ENCODE measurements around the gene ATF7IP.
A peak's percentile ranks its signal among the peaks of the same experiment; 100 is the strongest.

The ATF7IP gene

GRCh38 chr12:14379508-14379907 lies 14.0 kb downstream of the ATF7IP start:
- peaks cover 23% of the 10 kb centered on the region for H3K36me3 ChIP-seq (ENCODE audit: insufficient read depth, low read length)
- peaks cover 89% of the 10 kb centered on the region for H3K79me2 ChIP-seq (ENCODE audit: control insufficient read depth, insufficient read depth, low read length, unreplicated experiment)
- H2AFZ ChIP-seq (ENCODE audit: low read length, unreplicated experiment): no peak overlapping the region
- H3K4me3 ChIP-seq (ENCODE audit: low read depth, low read length): no peak overlapping the region
- H3K27ac ChIP-seq (ENCODE audit: low read depth, low read length): no peak overlapping the region
- peaks cover 4% of the 10 kb centered on the region for H3K4me1 ChIP-seq (ENCODE audit: control insufficient read depth, insufficient read depth, low read length, unreplicated experiment)
- no peaks in the 10 kb centered on the region for H3K27me3 ChIP-seq (ENCODE audit: insufficient read depth, low read length)

GRCh38 chr12:14384783-14385638 lies 19.5 kb downstream of the ATF7IP start:
- Histone ChIP-seq H3K4me3 (ENCODE audit: low read depth, low read length) (peak overlapping the region; percentile 45; the same call in 1 of the 2 replicates), H3K4me1 (ENCODE audit: control insufficient read depth, insufficient read depth, low read length, unreplicated experiment) (peaks cover 8% of the 10 kb centered on the region), H3K79me2 (ENCODE audit: control insufficient read depth, insufficient read depth, low read length, unreplicated experiment) (peaks cover 84% of the 10 kb centered on the region), H3K27ac (ENCODE audit: low read depth, low read length) (peak overlapping the region; percentile 45), H2AFZ (ENCODE audit: low read length, unreplicated experiment) (no peak overlapping the region), H3K36me3 (ENCODE audit: insufficient read depth, low read length) (peaks cover 4% of the 10 kb centered on the region; the same call in 1 of the 2 replicates), H3K27me3 (ENCODE audit: insufficient read depth, low read length) (no peaks in the 10 kb centered on the region)

DNA sequence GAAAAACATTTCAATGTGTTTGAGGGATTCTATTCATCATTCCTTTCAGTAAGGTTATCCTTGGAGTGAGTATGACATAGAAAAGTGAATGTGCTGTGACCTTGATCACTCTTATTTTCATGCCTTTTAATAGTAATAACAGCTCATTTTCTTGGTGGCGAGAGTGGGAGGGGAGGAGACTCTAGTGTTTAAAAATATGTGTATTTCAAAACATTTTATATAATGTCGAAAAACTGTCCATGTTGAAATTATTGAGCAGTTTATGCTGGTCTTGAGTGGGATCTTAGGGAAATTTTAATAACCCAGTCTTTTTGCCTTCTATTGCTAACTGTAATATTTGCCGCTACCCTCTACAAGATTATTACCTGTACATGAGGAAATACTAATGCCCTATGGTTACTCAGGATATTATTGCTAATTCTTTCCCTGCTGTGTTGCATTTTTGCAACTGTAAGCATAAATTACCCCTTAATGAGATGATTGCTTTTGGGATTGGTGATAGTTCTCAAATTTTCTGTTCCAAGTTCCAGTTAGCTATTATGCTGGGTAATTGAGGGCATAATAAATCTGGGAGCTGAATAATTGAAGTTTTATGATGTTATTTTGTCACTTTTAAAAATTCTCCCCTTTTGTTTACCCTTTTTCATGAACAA lies 21.9 kb downstream of the ATF7IP start:
- no peak overlapping the region for H3K27ac ChIP-seq (ENCODE audit: low read depth, low read length)
- peaks cover 82% of the 10 kb centered on the region for H3K79me2 ChIP-seq (ENCODE audit: control insufficient read depth, insufficient read depth, low read length, unreplicated experiment)
- H3K36me3 ChIP-seq (ENCODE audit: insufficient read depth, low read length): 0 out of 2 replicates have a peak, but pooled peaks cover 6% of the 10 kb centered on the region
- no peaks in the 10 kb centered on the region for H3K27me3 ChIP-seq (ENCODE audit: insufficient read depth, low read length)
- H3K4me3 ChIP-seq (ENCODE audit: low read depth, low read length): peak overlapping the region; percentile 46
- no peak overlapping the region for H2AFZ ChIP-seq (ENCODE audit: low read length, unreplicated experiment)
- peaks cover 20% of the 10 kb centered on the region for H3K4me1 ChIP-seq (ENCODE audit: control insufficient read depth, insufficient read depth, low read length, unreplicated experiment)

GRCh38 chr12:14390449-14390848 lies 25.0 kb downstream of the ATF7IP start:
- peaks cover 6% of the 10 kb centered on the region; the same call in 1 of the 2 replicates for H3K36me3 ChIP-seq (ENCODE audit: insufficient read depth, low read length)
- H2AFZ ChIP-seq (ENCODE audit: low read length, unreplicated experiment): no peak overlapping the region
- H3K4me3 ChIP-seq (ENCODE audit: low read depth, low read length): no peak overlapping the region
- H3K27ac ChIP-seq (ENCODE audit: low read depth, low read length): no peak overlapping the region
- peaks cover 83% of the 10 kb centered on the region for H3K79me2 ChIP-seq (ENCODE audit: control insufficient read depth, insufficient read depth, low read length, unreplicated experiment)
- peaks cover 36% of the 10 kb centered on the region for H3K4me1 ChIP-seq (ENCODE audit: control insufficient read depth, insufficient read depth, low read length, unreplicated experiment)
- no peaks in the 10 kb centered on the region for H3K27me3 ChIP-seq (ENCODE audit: insufficient read depth, low read length)

DNA sequence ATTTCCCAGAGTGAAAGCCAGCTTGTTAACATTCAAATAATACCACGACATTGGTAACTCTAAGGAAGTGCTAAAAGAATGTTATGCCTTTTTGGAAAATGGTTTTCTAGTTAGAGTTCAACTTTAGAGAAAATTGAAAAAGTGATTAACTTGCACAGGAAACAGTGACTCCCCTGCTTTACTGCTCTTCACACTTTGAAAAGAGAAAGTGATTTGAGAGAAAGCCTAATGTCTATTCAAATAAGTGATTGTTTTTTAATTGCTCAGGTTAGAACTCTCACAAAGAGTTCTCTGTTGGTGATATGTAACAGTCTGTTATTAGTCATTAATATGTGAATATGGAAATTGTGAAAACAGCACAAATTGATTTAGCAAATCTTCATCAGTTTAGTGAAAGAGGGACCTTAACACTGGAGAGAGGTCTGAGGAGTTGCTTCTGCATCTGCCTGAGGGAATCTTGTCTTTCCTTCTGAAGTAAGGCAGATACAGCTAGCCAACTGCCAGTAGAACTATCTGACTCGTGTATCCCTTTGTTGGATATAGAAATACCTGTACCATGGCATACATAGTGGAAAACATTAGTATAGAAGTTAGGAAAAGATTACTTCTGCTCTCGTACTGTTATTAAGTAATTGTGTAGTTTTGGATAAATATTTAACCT lies 25.5 kb downstream of the ATF7IP start:
- Histone ChIP-seq H3K79me2 (ENCODE audit: control insufficient read depth, insufficient read depth, low read length, unreplicated experiment) (peaks cover 81% of the 10 kb centered on the region), H3K27ac (ENCODE audit: low read depth, low read length) (no peak overlapping the region), H3K36me3 (ENCODE audit: insufficient read depth, low read length) (peaks cover 6% of the 10 kb centered on the region; the same call in 1 of the 2 replicates), H3K4me3 (ENCODE audit: low read depth, low read length) (no peak overlapping the region), H3K4me1 (ENCODE audit: control insufficient read depth, insufficient read depth, low read length, unreplicated experiment) (peaks cover 36% of the 10 kb centered on the region), H2AFZ (ENCODE audit: low read length, unreplicated experiment) (no peak overlapping the region), H3K27me3 (ENCODE audit: insufficient read depth, low read length) (no peaks in the 10 kb centered on the region)

GRCh38 chr12:14393751-14394150 lies 28.3 kb downstream of the ATF7IP start:
- peak overlapping the region; percentile 9; the same call in 1 of the 2 replicates for H3K4me3 ChIP-seq (ENCODE audit: low read depth, low read length)
- H3K27ac ChIP-seq (ENCODE audit: low read depth, low read length): peak overlapping the region; percentile 80
- H3K4me1 ChIP-seq (ENCODE audit: control insufficient read depth, insufficient read depth, low read length, unreplicated experiment): peaks cover 36% of the 10 kb centered on the region
- peaks cover 73% of the 10 kb centered on the region for H3K79me2 ChIP-seq (ENCODE audit: control insufficient read depth, insufficient read depth, low read length, unreplicated experiment)
- H3K36me3 ChIP-seq (ENCODE audit: insufficient read depth, low read length): peaks cover 8% of the 10 kb centered on the region; the same call in 1 of the 2 replicates
- no peak overlapping the region for H2AFZ ChIP-seq (ENCODE audit: low read length, unreplicated experiment)
- H3K27me3 ChIP-seq (ENCODE audit: insufficient read depth, low read length): no peaks in the 10 kb centered on the region

- Histone ChIP-seq H3K27me3 (ENCODE audit: insufficient read depth, low read length) (no peaks in the 10 kb centered on the region), H3K36me3 (ENCODE audit: insufficient read depth, low read length) (peaks cover 13% of the 10 kb centered on the region; the same call in 1 of the 2 replicates), H2AFZ (ENCODE audit: low read length, unreplicated experiment) (no peak overlapping the region), H3K4me3 (ENCODE audit: low read depth, low read length) (peak overlapping the region; percentile 60), H3K79me2 (ENCODE audit: control insufficient read depth, insufficient read depth, low read length, unreplicated experiment) (peaks cover 72% of the 10 kb centered on the region), H3K27ac (ENCODE audit: low read depth, low read length) (peak overlapping the region; percentile 80), H3K4me1 (ENCODE audit: control insufficient read depth, insufficient read depth, low read length, unreplicated experiment) (peaks cover 36% of the 10 kb centered on the region)
These were observed 29.0 kb downstream of the ATF7IP start for GRCh38 chr12:14394317-14395073.

- Histone ChIP-seq H3K27me3 (ENCODE audit: insufficient read depth, low read length) (no peaks in the 10 kb centered on the region), H3K36me3 (ENCODE audit: insufficient read depth, low read length) (peaks cover 10% of the 10 kb centered on the region; the same call in 1 of the 2 replicates), H3K4me3 (ENCODE audit: low read depth, low read length) (peak overlapping the region; percentile 60), H3K4me1 (ENCODE audit: control insufficient read depth, insufficient read depth, low read length, unreplicated experiment) (peaks cover 36% of the 10 kb centered on the region), H3K79me2 (ENCODE audit: control insufficient read depth, insufficient read depth, low read length, unreplicated experiment) (peaks cover 74% of the 10 kb centered on the region), H3K27ac (ENCODE audit: low read depth, low read length) (peak overlapping the region; percentile 80), H2AFZ (ENCODE audit: low read length, unreplicated experiment) (no peak overlapping the region)
These were observed 29.7 kb downstream of the ATF7IP start for GRCh38 chr12:14395074-14395778.

DNA sequence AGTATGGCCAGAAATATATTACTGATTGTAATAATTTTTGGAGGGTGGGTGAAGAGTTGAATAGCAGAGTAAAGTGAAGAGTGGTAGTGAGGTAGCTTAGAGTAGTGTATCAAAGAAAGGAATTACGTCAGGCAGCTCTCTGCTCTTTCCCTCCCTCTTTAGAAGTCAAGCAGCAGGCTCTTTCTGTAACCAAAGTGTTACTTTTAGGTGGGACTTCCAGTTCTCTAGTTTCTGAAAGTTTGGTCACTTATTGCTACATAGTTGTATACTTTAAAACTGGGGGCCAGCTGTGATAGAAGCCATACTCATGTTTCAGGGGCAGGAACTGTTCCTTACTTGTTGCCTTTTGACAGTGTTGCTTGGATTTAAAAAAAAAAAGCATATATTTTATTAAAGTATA lies 30.6 kb downstream of the ATF7IP start:
- Histone ChIP-seq H2AFZ (ENCODE audit: low read length, unreplicated experiment) (no peak overlapping the region), H3K36me3 (ENCODE audit: insufficient read depth, low read length) (peaks cover 7% of the 10 kb centered on the region; the same call in 1 of the 2 replicates), H3K4me1 (ENCODE audit: control insufficient read depth, insufficient read depth, low read length, unreplicated experiment) (peaks cover 27% of the 10 kb centered on the region), H3K4me3 (ENCODE audit: low read depth, low read length) (no peak overlapping the region), H3K27ac (ENCODE audit: low read depth, low read length) (no peak overlapping the region), H3K79me2 (ENCODE audit: control insufficient read depth, insufficient read depth, low read length, unreplicated experiment) (peaks cover 77% of the 10 kb centered on the region), H3K27me3 (ENCODE audit: insufficient read depth, low read length) (no peaks in the 10 kb centered on the region)

Measured in ACC112 (cell line).